BJ (cell line): ENCODE measurements around the gene SCAMP3. TPM values are rescaled to one million over a fixed set of nuclear protein-coding genes. Genes with fewer than 3 reads are reported as not detected.

Source experiments
- CTCF ChIA-PET: fragments of 350-600 bp; formaldehyde crosslinking; extraction: SDS; loops from one replicate; lab custom pipeline; 2021; ENCODE audit warnings: antibody characterized with exemption, inconsistent platforms; lab: Yijun Ruan, JAX
- POLR2A ChIA-PET: fragments of 300-600 bp; sonication (Branson Sonifier 250); formaldehyde crosslinking; extraction: SDS; loops from one replicate; lab custom pipeline; 2021; ENCODE audit warnings: antibody characterized with exemption; lab: Charles Lee
- DNase-seq: peaks from one replicate; pipeline ENCODE4 v3.0.0-alpha.2; 2011; ENCODE audit warnings: low read depth
- H3K27me3 ChIP-seq: 2 replicates; pipeline ENCODE4 v1.6.0; 2011; ENCODE audit warnings: low read length; ENCODE audit not compliant: control insufficient read depth, insufficient read depth
- H3K36me3 ChIP-seq: 2 replicates; pipeline ENCODE4 v1.5.1; 2011; ENCODE audit warnings: low read length; ENCODE audit not compliant: control insufficient read depth, insufficient read depth
- H3K4me3 ChIP-seq: 2 replicates; pipeline ENCODE4 v1.5.1; 2011; ENCODE audit warnings: low read depth, mild to moderate bottlenecking, control low read depth, low read length
- CTCF ChIP-seq: IDR thresholded peaks from 2 replicates; pipeline ENCODE4 v1.5.1; 2011; ENCODE audit warnings: low read depth, mild to moderate bottlenecking, control low read depth, inconsistent platforms, low read length, moderate library complexity; ENCODE audit not compliant: insufficient read depth
- polyA minus RNA-seq: library from RNA; depleted of rRNA, polyadenylated mRNA; stranded (reverse); fragments of >200 nt; gene quantifications from 2 replicates; pipeline ENCODE4 v1.2.3, GENCODE V29; 2011; rRNA and poly(A)+ RNA removed
- polyA plus RNA-seq: library from polyadenylated mRNA; depleted of rRNA; stranded (reverse); fragments of >200 nt; gene quantifications from 2 replicates; pipeline ENCODE4 v1.2.3, GENCODE V29; 2011; rRNA removed

SCAMP3 gene
- polyA plus RNA-seq (147 and 193 TPM in 2 replicates), polyA minus RNA-seq (70.5 and 116 TPM in 2 replicates)

- Histone ChIP-seq H3K27me3 (no peaks in the 10 kb centered on the region), H3K4me3 (peak within 1 kb of the TSS; percentile 73), H3K36me3 (peaks cover 25% of the 10 kb centered on the region)
- DNase-seq = peak; percentile 94
- POLR2A ChIA-PET = no interaction called here
- TF ChIP-seq CTCF = no peak
- CTCF ChIA-PET = interaction anchor here (0.5 to 4.0 kb wide), 3 partner anchors 11 to 476 kb away, joined by 3 to 44 read pairs (median 6); partner anchors contain the start of gene CLK2
Observed at GRCh38 chr1:155261852-155262673, at the start of gene SCAMP3. TSS of gene SCAMP3 (minus strand) at chr1:155262360. CDS start at chr1:155262151, 209 bp downstream.

DNA sequence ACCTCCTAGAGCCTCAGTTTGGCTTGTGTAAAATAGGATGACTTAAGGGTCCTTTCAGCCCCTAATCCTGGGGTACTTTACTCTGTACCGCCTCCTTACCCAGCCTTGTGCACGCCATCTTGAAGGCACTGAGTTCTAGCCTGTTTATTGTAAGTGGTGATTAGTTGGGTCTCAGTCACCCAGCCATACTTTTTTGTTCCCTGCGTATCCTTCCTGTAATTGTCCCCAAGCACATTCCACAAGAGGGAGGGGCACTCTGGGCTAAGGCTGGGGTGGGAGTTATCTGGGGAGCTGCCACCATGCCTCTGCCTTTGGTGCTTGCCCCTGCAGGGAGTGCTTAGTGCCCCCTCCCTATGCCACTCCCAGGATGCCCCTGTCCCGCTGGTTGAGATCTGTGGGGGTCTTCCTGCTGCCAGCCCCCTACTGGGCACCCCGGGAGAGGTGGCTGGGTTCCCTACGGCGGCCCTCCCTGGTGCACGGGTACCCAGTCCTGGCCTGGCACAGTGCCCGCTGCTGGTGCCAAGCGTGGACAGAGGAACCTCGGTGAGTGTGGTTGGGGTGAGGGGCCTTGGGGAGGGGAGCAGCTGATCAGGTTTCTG lies 47.4 kb upstream of the SCAMP3 start:
- Histone ChIP-seq H3K27me3 (no peaks in the 10 kb centered on the region), H3K36me3 (peaks cover 8% of the 10 kb centered on the region), H3K4me3 (peak overlapping the region; percentile 86)
- no peak for TF ChIP-seq CTCF
- POLR2A ChIA-PET = no interaction called here
- no peak for DNase-seq
- CTCF ChIA-PET = interaction anchor here (1.2 kb wide), 2 partner anchors 15 to 58 kb away, joined by 4 to 7 read pairs; no protein-coding TSS in a partner anchor

- peak within 1 kb of the TSS; percentile 86 for H3K4me3 ChIP-seq
- H3K27me3 ChIP-seq = no peaks in the 10 kb centered on the region
- TF ChIP-seq CTCF = no peak
- peak; percentile 96 for DNase-seq
- ChIA-PET POLR2A (no interaction called here), CTCF (interaction anchor here (1.5 to 1.6 kb wide), 2 partner anchors 58 to 135 kb away, joined by 3 to 12 read pairs; no protein-coding TSS in a partner anchor)
- peaks cover 7% of the 10 kb centered on the region for H3K36me3 ChIP-seq
Observed at GRCh38 chr1:155308493-155309422, 46.6 kb upstream of the SCAMP3 start, which contains the start of gene FDPS. TSS of gene FDPS (plus strand) at chr1:155308866. CDS start at chr1:155309790, 924 bp downstream.

DNA sequence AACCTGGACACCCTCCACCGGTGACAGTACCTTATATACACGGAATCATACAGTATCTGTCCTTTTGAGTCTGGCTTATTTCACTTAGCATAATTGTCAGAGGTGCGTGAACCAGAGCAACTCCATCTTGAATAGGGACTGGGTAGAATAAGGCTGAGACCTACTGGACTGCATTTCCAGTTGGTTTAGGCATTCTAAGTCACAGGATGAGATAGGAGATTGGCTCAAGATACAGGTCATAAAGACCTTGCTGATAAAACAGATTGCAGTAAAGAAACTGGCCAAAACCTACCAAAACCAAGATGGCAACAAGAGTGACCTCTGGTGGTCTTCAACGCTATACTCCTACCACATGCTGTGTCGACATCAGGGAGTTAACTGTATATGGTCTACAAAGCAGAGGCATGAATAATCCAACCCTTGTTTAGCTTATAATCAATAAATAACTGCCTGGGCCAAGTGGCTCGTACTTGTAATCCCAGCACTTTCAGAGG lies 45.1 kb upstream of the SCAMP3 start:
- peak; percentile 33 for TF ChIP-seq CTCF
- POLR2A ChIA-PET = no interaction called here
- no peaks in the 10 kb centered on the region for H3K27me3 ChIP-seq
- H3K36me3 ChIP-seq = peaks cover 4% of the 10 kb centered on the region
- DNase-seq = no peak
- H3K4me3 ChIP-seq = no peak overlapping the region
- CTCF ChIA-PET = interaction anchor here (0.5 to 2.0 kb wide), 7 partner anchors 14 to 818 kb away, joined by 3 to 12 read pairs (median 3); no protein-coding TSS in a partner anchor
